ENCODE measurements around the gene LCT.
"Not testable (repeated sequence)": the region's sequence is repeated elsewhere in the genome, so short reads cannot be mapped to it uniquely, and the experiment has no call there.

Gene LCT

GRCh38 chr2:135818937-135819610, 17.9 kb downstream of the LCT start:
- in situ Hi-C loops (cut with HindIII; ENCODE audit: low sequenced_read_pairs): no loop called here
- TF ChIP-seq CTCF (IDR thresholded peaks at IDR 0.05; ENCODE audit: low read depth, low read length, missing control alignments): peak; percentile 23
- H3K4me3 ChIP-seq (ENCODE audit: low read depth, low read length): no peak overlapping the region
- no peak for DNase-seq (ENCODE audit: low read depth)

GRCh38 chr2:135817951-135818350, 19.0 kb downstream of the LCT start:
- no peak overlapping the region for H3K4me3 ChIP-seq (ENCODE audit: low read depth, low read length)
- no peak for TF ChIP-seq CTCF (IDR thresholded peaks at IDR 0.05; ENCODE audit: low read depth, low read length, missing control alignments)
- in situ Hi-C loops (cut with HindIII; ENCODE audit: low sequenced_read_pairs): no loop called here
- DNase-seq (ENCODE audit: low read depth): no peak

- H3K4me3 ChIP-seq (ENCODE audit: low read depth, low read length): no peak overlapping the region
- in situ Hi-C loops (cut with HindIII; ENCODE audit: low sequenced_read_pairs): no loop called here
- no peak for TF ChIP-seq CTCF (IDR thresholded peaks at IDR 0.05; ENCODE audit: low read depth, low read length, missing control alignments)
- no peak for DNase-seq (ENCODE audit: low read depth)
Measured at GRCh38 chr2:135817466-135817865, 19.5 kb downstream of the LCT start.

GRCh38 chr2:135815269-135815668, 21.7 kb downstream of the LCT start:
- no peak overlapping the region for H3K4me3 ChIP-seq (ENCODE audit: low read depth, low read length)
- in situ Hi-C loops (cut with HindIII; ENCODE audit: low sequenced_read_pairs): no loop called here
- DNase-seq (ENCODE audit: low read depth): no peak
- no peak for TF ChIP-seq CTCF (IDR thresholded peaks at IDR 0.05; ENCODE audit: low read depth, low read length, missing control alignments)

GRCh38 chr2:135812907-135813511, 24.0 kb downstream of the LCT start:
- no peak overlapping the region for H3K4me3 ChIP-seq (ENCODE audit: low read depth, low read length)
- in situ Hi-C loops (cut with HindIII; ENCODE audit: low sequenced_read_pairs): no loop called here
- DNase-seq (ENCODE audit: low read depth): no peak
- TF ChIP-seq CTCF (IDR thresholded peaks at IDR 0.05; ENCODE audit: low read depth, low read length, missing control alignments): no peak

- H3K4me3 ChIP-seq (ENCODE audit: low read depth, low read length); in situ Hi-C loops (cut with HindIII; ENCODE audit: low sequenced_read_pairs); DNase-seq (ENCODE audit: low read depth): not testable (repeated sequence)
Measured at GRCh38 chr2:135807874-135808273, 29.1 kb downstream of the LCT start.

GRCh38 chr2:135803278-135803677, 33.7 kb downstream of the LCT start:
- in situ Hi-C loops (cut with HindIII; ENCODE audit: low sequenced_read_pairs): no loop called here
- TF ChIP-seq CTCF (IDR thresholded peaks at IDR 0.05; ENCODE audit: low read depth, low read length, missing control alignments): no peak

More at GRCh38 chr2:135803278-135803677, 33.7 kb downstream of the LCT start:
- DNase-seq (ENCODE audit: low read depth): no peak
- H3K4me3 ChIP-seq (ENCODE audit: low read depth, low read length): no peak overlapping the region

Data from astrocyte of the cerebellum (primary cell).